H9 (cell line): ENCODE measurements around the gene PXYLP1. TPM values are rescaled to one million over a fixed set of nuclear protein-coding genes. Genes with fewer than 3 reads are reported as not detected.

Experiments used
- DNase-seq: peaks from one replicate; pipeline ENCODE4 v3.0.0-alpha.2; 2017
- H2AFZ ChIP-seq: one replicate; pipeline ENCODE4 v1.6.1; 2013; ENCODE audit warnings: mild to moderate bottlenecking, low read length, control low read depth, moderate library complexity
- H2AK5ac ChIP-seq: 2 replicates; pipeline ENCODE4 v1.6.1; 2013; ENCODE audit warnings: low read length, control low read depth, mixed read lengths; ENCODE audit not compliant: insufficient read length
- H2BK120ac ChIP-seq: one replicate; pipeline ENCODE4 v1.6.1; 2013; ENCODE audit warnings: low read depth, mild to moderate bottlenecking, low read length, control low read depth, inconsistent platforms; ENCODE audit not compliant: poor library complexity, severe bottlenecking
- H2BK12ac ChIP-seq: 2 replicates; pipeline ENCODE4 v1.6.1; 2013; ENCODE audit warnings: low read length, control low read depth, mixed read lengths, low read depth; ENCODE audit not compliant: insufficient read length
- H2BK15ac ChIP-seq: 2 replicates; pipeline ENCODE4 v1.6.1; 2013; ENCODE audit warnings: low read depth, low read length, control low read depth
- H2BK20ac ChIP-seq: one replicate; pipeline ENCODE4 v1.6.1; 2013; ENCODE audit warnings: low read depth, mild to moderate bottlenecking, low read length, control low read depth, inconsistent platforms; ENCODE audit not compliant: poor library complexity, severe bottlenecking
- H2BK5ac ChIP-seq: 2 replicates; pipeline ENCODE4 v1.6.1; 2013; ENCODE audit warnings: low read length, control low read depth, mixed read lengths; ENCODE audit not compliant: insufficient read length
- H3K14ac ChIP-seq: 2 replicates; pipeline ENCODE4 v1.6.1; 2013; ENCODE audit warnings: low read length, control low read depth; ENCODE audit not compliant: insufficient read depth
- H3K18ac ChIP-seq: 2 replicates; pipeline ENCODE4 v1.6.1; 2013; ENCODE audit warnings: low read depth, mild to moderate bottlenecking, mixed read lengths, low read length, control low read depth; ENCODE audit not compliant: insufficient read length
- H3K23ac ChIP-seq: 2 replicates; pipeline ENCODE4 v1.6.1; 2013; ENCODE audit warnings: low read length, control low read depth, mixed read lengths, low read depth; ENCODE audit not compliant: insufficient read length
- H3K23me2 ChIP-seq: 2 replicates; pipeline ENCODE4 v1.6.1; 2013; ENCODE audit warnings: low read depth, mild to moderate bottlenecking, mixed read lengths, low read length, control low read depth; ENCODE audit not compliant: insufficient read length, poor library complexity, severe bottlenecking
- H3K27ac ChIP-seq: 2 replicates; pipeline ENCODE4 v1.5.1; 2013; ENCODE audit warnings: low read length, control low read depth, mixed read lengths, low read depth; ENCODE audit not compliant: insufficient read length
- H3K27me3 ChIP-seq: 2 replicates; pipeline ENCODE4 v1.6.1; 2013; ENCODE audit warnings: low read length, control low read depth, inconsistent platforms; ENCODE audit not compliant: insufficient read depth
- H3K4ac ChIP-seq: 2 replicates; pipeline ENCODE4 v1.6.1; 2013; ENCODE audit warnings: low read depth, mild to moderate bottlenecking, control low read depth, inconsistent platforms, low read length, moderate library complexity
- H3K4me1 ChIP-seq: 2 replicates; pipeline ENCODE4 v1.6.1; 2013; ENCODE audit warnings: low read length, control low read depth, inconsistent platforms; ENCODE audit not compliant: insufficient read depth
- H3K4me2 ChIP-seq: 2 replicates; pipeline ENCODE4 v1.6.1; 2013; ENCODE audit warnings: low read length, control low read depth, mixed read lengths; ENCODE audit not compliant: insufficient read length, insufficient read depth
- H3K56ac ChIP-seq: 2 replicates; pipeline ENCODE4 v1.6.1; 2013; ENCODE audit warnings: low read depth, mild to moderate bottlenecking, mixed read lengths, low read length, control low read depth; ENCODE audit not compliant: insufficient read length
- H3K79me1 ChIP-seq: 2 replicates; pipeline ENCODE4 v1.6.1; 2013; ENCODE audit warnings: low read depth, mild to moderate bottlenecking, moderate library complexity, low read length, control low read depth, inconsistent platforms; ENCODE audit not compliant: insufficient read depth, poor library complexity, severe bottlenecking
- H3K79me2 ChIP-seq: 2 replicates; pipeline ENCODE4 v1.6.1; 2013; ENCODE audit warnings: low read length, control low read depth, inconsistent platforms; ENCODE audit not compliant: insufficient read depth
- H3K9ac ChIP-seq: 2 replicates; pipeline ENCODE4 v1.6.1; 2013; ENCODE audit warnings: low read length, control low read depth, mixed read lengths; ENCODE audit not compliant: insufficient read length; ENCODE audit errors: extremely low read depth
- H3K9me3 ChIP-seq: one replicate; pipeline ENCODE4 v1.6.1; 2013; ENCODE audit warnings: low read depth, low read length, inconsistent platforms; ENCODE audit not compliant: control insufficient read depth
- H3T11ph ChIP-seq: one replicate; pipeline ENCODE4 v1.6.1; 2013; ENCODE audit warnings: mild to moderate bottlenecking, low read length, control low read depth, inconsistent platforms
- H4K20me1 ChIP-seq: one replicate; pipeline ENCODE4 v1.6.1; 2013; ENCODE audit not compliant: control insufficient read depth, insufficient read length, insufficient read depth
- H4K5ac ChIP-seq: 2 replicates; pipeline ENCODE4 v1.6.1; 2013; ENCODE audit warnings: low read depth, mild to moderate bottlenecking, mixed read lengths, low read length, control low read depth; ENCODE audit not compliant: insufficient read length
- H4K8ac ChIP-seq: replicated peaks from 2 replicates; pipeline ENCODE4 v1.6.1; 2013; ENCODE audit warnings: low read length, control low read depth, mixed read lengths, low read depth; ENCODE audit not compliant: insufficient read length
- H4K91ac ChIP-seq: 2 replicates; pipeline ENCODE4 v1.6.1; 2013; ENCODE audit warnings: low read depth, mild to moderate bottlenecking, moderate library complexity, mixed read lengths, low read length, control low read depth; ENCODE audit not compliant: insufficient read length
- H3K27ac Mint-ChIP-seq, 3 experiments: 2 replicates in 2 of 3; 3 replicates in 1 of 3; pipeline ENCODE4 v1.8.0; 2020 to 2021; ENCODE audit warnings: mixed read lengths in 3 of 3, mild to moderate bottlenecking in 1 of 3, moderate library complexity in 1 of 3
- H3K27me3 Mint-ChIP-seq: 2 replicates; pipeline ENCODE4 v1.8.0; 2021; ENCODE audit warnings: low read depth, mild to moderate bottlenecking, moderate library complexity, mixed read lengths
- H3K36me3 Mint-ChIP-seq, 3 experiments: 2 replicates in 2 of 3; 3 replicates in 1 of 3; pipeline ENCODE4 v1.8.0; 2020 to 2021; ENCODE audit warnings: low read depth in 3 of 3, mixed read lengths in 3 of 3; ENCODE audit not compliant: insufficient read depth in 1 of 3
- H3K4me1 Mint-ChIP-seq, 2 experiments: 2 replicates each; pipeline ENCODE4 v1.8.0; 2020; ENCODE audit warnings: mixed read lengths in 2 of 2
- H3K4me3 Mint-ChIP-seq, 2 experiments: 2 replicates in 1 of 2; 3 replicates in 1 of 2; pipeline ENCODE4 v1.8.0; 2020 to 2021; ENCODE audit warnings: mild to moderate bottlenecking in 2 of 2, mixed read lengths in 2 of 2, moderate library complexity in 1 of 2
- H3K9me3 Mint-ChIP-seq, 2 experiments: 2 replicates in 1 of 2; 3 replicates in 1 of 2; pipeline ENCODE4 v1.8.0; 2020; ENCODE audit warnings: mild to moderate bottlenecking in 2 of 2, mixed read lengths in 2 of 2, moderate library complexity in 1 of 2
- CTCF ChIP-seq: fragments of 200-600 bp; sonication (generic); conservative IDR thresholded peaks from 3 replicates; pipeline ENCODE4 v1.8.0; 2021; ENCODE audit warnings: antibody characterized with exemption, mild to moderate bottlenecking
- total RNA-seq: library from RNA; stranded (reverse); gene quantifications from 2 replicates; pipeline ENCODE4 v1.2.1, GENCODE V29; 2021

The PXYLP1 gene
- total RNA-seq, 1 experiment from 2014 or later, result 17.9 TPM

- TF ChIP-seq CTCF, result no peak
- Histone ChIP-seq H2AFZ (no peak overlapping the region), H3K27me3 (no peaks in the 10 kb centered on the region), H3K4me1 (no peaks in the 10 kb centered on the region), H3K4me2 (no peak overlapping the region), H2BK12ac (no peak overlapping the region), H3K9me3 (no peaks in the 10 kb centered on the region), H4K20me1 (no peaks in the 10 kb centered on the region), H2BK5ac (no peak overlapping the region), H3K14ac (no peak overlapping the region), H3K79me1 (no peaks in the 10 kb centered on the region), H3K23ac (no peak overlapping the region), H3K23me2 (no peaks in the 10 kb centered on the region), H2BK20ac (no peak overlapping the region), H3K56ac (no peak overlapping the region), H4K91ac (no peak overlapping the region), H2BK15ac (no peak overlapping the region), H2BK120ac (no peak overlapping the region), H3K27ac (no peak overlapping the region), H3T11ph (no peak overlapping the region), H3K79me2 (no peaks in the 10 kb centered on the region), H4K5ac (no peak overlapping the region), H3K9ac (no peak overlapping the region), H3K4ac (no peak overlapping the region), H2AK5ac (no peak overlapping the region), H4K8ac (no peak overlapping the region), H3K18ac (no peak overlapping the region)
- peaks cover 3% of the 10 kb centered on the region for H3K27me3 Mint-ChIP-seq
- H3K36me3 Mint-ChIP-seq, result no peaks in the 10 kb centered on the region
- peaks cover 6 to 10% of the 10 kb centered on the region in 2 experiments for H3K4me1 Mint-ChIP-seq
- no peak overlapping the region for H3K4me3 Mint-ChIP-seq
- H3K9me3 Mint-ChIP-seq, result peaks cover 0 to 3% of the 10 kb centered on the region in 2 experiments; a peak in 1 of 5 replicates
- no peak for DNase-seq
- no peak overlapping the region; a peak in 1 of 7 replicates for H3K27ac Mint-ChIP-seq
These were observed 19.1 kb upstream of the PXYLP1 start for GRCh38 chr3:141212555-141212954.
